Mesendoderm (in vitro differentiated cells): Measurements from ENCODE around the gene UIMC1.

ENCODE experiments used
- DNase-seq: peaks from one replicate; pipeline ENCODE4 v3.0.0; 2013
- H2AK5ac ChIP-seq: 2 replicates; pipeline ENCODE4 v1.6.1; 2013; ENCODE audit warnings: low read length, inconsistent platforms
- H2BK120ac ChIP-seq: 2 replicates; pipeline ENCODE4 v1.6.1; 2013; ENCODE audit warnings: low read depth, mild to moderate bottlenecking, low read length, moderate library complexity, mixed read lengths
- H2BK15ac ChIP-seq: replicated peaks from 2 replicates; pipeline ENCODE4 v1.6.1; 2013; ENCODE audit warnings: low read depth, mild to moderate bottlenecking, moderate library complexity
- H2BK5ac ChIP-seq: 2 replicates; pipeline ENCODE4 v1.6.1; 2013; ENCODE audit warnings: low read length, inconsistent platforms
- H3K18ac ChIP-seq: 2 replicates; pipeline ENCODE4 v1.6.1; 2013; ENCODE audit warnings: mild to moderate bottlenecking, low read length, mixed read lengths
- H3K23ac ChIP-seq: one replicate; pipeline ENCODE4 v1.6.1; 2013; ENCODE audit warnings: low read length
- H3K27ac ChIP-seq: 2 replicates; pipeline ENCODE4 v1.5.1; 2013; ENCODE audit warnings: low read depth, mild to moderate bottlenecking, inconsistent platforms, low read length, moderate library complexity
- H3K27me3 ChIP-seq: 2 replicates; pipeline ENCODE4 v1.6.1; 2013; ENCODE audit warnings: low read length, control low read depth, mild to moderate bottlenecking, inconsistent platforms; ENCODE audit not compliant: insufficient read depth, poor library complexity
- H3K36me3 ChIP-seq: 2 replicates; pipeline ENCODE4 v1.6.1; 2013; ENCODE audit warnings: low read length, inconsistent platforms; ENCODE audit not compliant: control insufficient read depth, insufficient read depth
- H3K4ac ChIP-seq: one replicate; pipeline ENCODE4 v1.6.1; 2013; ENCODE audit warnings: low read depth, mild to moderate bottlenecking, low read length, moderate library complexity
- H3K4me1 ChIP-seq: 2 replicates; pipeline ENCODE4 v1.6.1; 2013; ENCODE audit warnings: low read depth, low read length, inconsistent platforms; ENCODE audit not compliant: control insufficient read depth
- H3K4me2 ChIP-seq: 2 replicates; pipeline ENCODE4 v1.6.1; 2013; ENCODE audit warnings: low read length
- H3K4me3 ChIP-seq: 2 replicates; pipeline ENCODE4 v1.5.1; 2013; ENCODE audit warnings: mild to moderate bottlenecking, low read length
- H3K56ac ChIP-seq: one replicate; pipeline ENCODE4 v1.6.1; 2013; ENCODE audit warnings: low read length
- H3K79me1 ChIP-seq: 2 replicates; pipeline ENCODE4 v1.6.1; 2013; ENCODE audit warnings: low read length, inconsistent platforms
- H3K79me2 ChIP-seq: 2 replicates; pipeline ENCODE4 v1.6.1; 2013; ENCODE audit warnings: mild to moderate bottlenecking, low read length; ENCODE audit not compliant: control insufficient read depth, insufficient read depth
- H3K9ac ChIP-seq: 2 replicates; pipeline ENCODE4 v1.6.1; 2013; ENCODE audit warnings: low read length, inconsistent platforms
- H4K5ac ChIP-seq: one replicate; pipeline ENCODE4 v1.6.1; 2013; ENCODE audit warnings: low read length
- H4K8ac ChIP-seq: one replicate; pipeline ENCODE4 v1.6.1; 2013; ENCODE audit warnings: low read depth, mild to moderate bottlenecking, control low read depth, low read length, moderate library complexity
- WGBS: extraction: QIAGEN DNeasy Blood & Tissue Kit; methylation state at CpG from one replicate; pipeline ENCODE4 v1.1.7; 2013; ENCODE audit warnings: low lambda C conversion rate, missing lambda C conversion rate; ENCODE audit not compliant: insufficient coverage; ENCODE audit errors: extremely low coverage; 5-methylcytosine and 5-hydroxymethylcytosine counted together

UIMC1 gene

DNA sequence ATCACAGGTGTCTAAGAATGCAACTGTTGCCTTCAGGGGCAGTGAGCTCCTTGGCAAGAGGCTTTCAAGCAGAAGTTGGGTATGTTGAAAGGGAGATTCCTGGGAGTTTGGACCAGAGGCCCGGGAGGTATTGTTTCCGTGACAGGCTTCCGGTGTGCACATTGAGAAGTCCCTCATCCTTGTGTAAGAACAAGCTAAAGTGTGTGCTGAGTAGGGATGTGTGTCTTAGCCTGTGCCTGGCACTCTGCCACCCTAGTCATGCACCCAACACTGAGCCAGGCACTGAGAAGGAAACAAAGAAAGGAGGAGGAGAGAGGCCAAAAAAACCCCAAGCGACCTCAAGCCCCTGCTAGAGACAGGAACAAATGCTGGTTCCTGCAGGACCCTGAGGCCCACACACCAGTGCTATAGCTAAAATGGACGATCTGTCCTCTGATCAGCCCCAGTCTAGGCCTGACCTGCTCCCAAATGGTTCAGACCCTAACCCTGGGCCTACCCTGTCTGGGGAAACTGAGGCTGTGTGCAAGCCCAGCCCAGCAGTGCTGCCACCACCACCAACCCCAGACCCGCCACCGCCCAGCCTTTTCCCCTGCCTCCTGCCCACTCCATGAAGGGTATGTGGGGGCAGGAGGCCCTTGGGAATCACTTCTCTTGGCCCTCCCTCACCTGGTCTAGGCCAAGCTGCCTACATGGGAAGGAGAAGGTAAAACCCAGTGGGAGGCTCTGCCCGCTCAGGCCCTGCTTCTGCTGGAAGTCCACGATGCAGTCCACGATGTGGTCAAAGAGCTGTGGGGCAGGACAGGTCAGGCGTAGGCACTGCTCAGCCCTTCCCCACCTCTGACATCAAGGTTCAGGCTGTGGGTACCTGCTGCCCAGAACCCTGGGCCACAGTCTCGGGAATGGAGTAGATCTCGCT, 120.0 kb downstream of the UIMC1 start:
- Histone ChIP-seq H2AK5ac (no peak overlapping the region), H3K23ac (no peak overlapping the region), H3K4ac (no peak overlapping the region), H4K8ac (no peak overlapping the region), H4K5ac (no peak overlapping the region), H3K4me2 (no peak overlapping the region), H3K79me1 (no peaks in the 10 kb centered on the region), H3K4me3 (no peak overlapping the region), H3K9ac (no peak overlapping the region), H3K36me3 (no peaks in the 10 kb centered on the region), H2BK5ac (no peak overlapping the region), H2BK120ac (no peak overlapping the region), H3K79me2 (no peaks in the 10 kb centered on the region), H2BK15ac (no peak overlapping the region), H3K27ac (no peak overlapping the region), H3K56ac (no peak overlapping the region), H3K27me3 (no peaks in the 10 kb centered on the region), H3K4me1 (no peaks in the 10 kb centered on the region), H3K18ac (no peak overlapping the region)
- DNase-seq: no peak
- WGBS: no CpG with 5 or more reads among the region's 13 CpGs

DNA sequence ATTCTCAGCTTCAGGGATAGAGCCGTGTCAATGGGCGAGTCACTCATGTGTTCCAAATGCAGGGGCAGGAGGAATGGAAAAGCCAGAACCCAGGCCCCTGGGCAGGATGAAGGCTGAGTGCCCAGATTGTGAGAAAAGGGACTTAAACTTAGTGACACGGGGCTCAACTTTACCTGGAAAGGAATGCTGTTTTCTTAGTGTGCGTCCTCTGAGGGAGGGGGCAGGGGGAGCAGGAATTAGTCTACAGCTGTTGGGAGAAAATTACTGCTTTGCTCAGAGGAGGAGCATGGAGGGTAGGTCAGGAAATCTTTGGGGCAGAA, 122.0 kb downstream of the UIMC1 start:
- H3K18ac ChIP-seq: no peak overlapping the region
- H3K9ac ChIP-seq: no peak overlapping the region
- H2AK5ac ChIP-seq: no peak overlapping the region
- no peaks in the 10 kb centered on the region for H3K79me2 ChIP-seq
- WGBS: no CpG with 5 or more reads among the region's 4 CpGs
- no peaks in the 10 kb centered on the region for H3K36me3 ChIP-seq
- H3K4me2 ChIP-seq: no peak overlapping the region
- no peak overlapping the region for H4K8ac ChIP-seq
- H2BK120ac ChIP-seq: no peak overlapping the region
- H3K23ac ChIP-seq: no peak overlapping the region
- H3K27ac ChIP-seq: no peak overlapping the region
- H3K4me1 ChIP-seq: no peaks in the 10 kb centered on the region
- H3K27me3 ChIP-seq: no peaks in the 10 kb centered on the region
- no peak overlapping the region for H3K56ac ChIP-seq
- no peak overlapping the region for H3K4me3 ChIP-seq
- DNase-seq: no peak
- no peak overlapping the region for H2BK15ac ChIP-seq
- no peak overlapping the region for H3K4ac ChIP-seq
- no peak overlapping the region for H2BK5ac ChIP-seq
- H3K79me1 ChIP-seq: no peaks in the 10 kb centered on the region
- no peak overlapping the region for H4K5ac ChIP-seq

DNA sequence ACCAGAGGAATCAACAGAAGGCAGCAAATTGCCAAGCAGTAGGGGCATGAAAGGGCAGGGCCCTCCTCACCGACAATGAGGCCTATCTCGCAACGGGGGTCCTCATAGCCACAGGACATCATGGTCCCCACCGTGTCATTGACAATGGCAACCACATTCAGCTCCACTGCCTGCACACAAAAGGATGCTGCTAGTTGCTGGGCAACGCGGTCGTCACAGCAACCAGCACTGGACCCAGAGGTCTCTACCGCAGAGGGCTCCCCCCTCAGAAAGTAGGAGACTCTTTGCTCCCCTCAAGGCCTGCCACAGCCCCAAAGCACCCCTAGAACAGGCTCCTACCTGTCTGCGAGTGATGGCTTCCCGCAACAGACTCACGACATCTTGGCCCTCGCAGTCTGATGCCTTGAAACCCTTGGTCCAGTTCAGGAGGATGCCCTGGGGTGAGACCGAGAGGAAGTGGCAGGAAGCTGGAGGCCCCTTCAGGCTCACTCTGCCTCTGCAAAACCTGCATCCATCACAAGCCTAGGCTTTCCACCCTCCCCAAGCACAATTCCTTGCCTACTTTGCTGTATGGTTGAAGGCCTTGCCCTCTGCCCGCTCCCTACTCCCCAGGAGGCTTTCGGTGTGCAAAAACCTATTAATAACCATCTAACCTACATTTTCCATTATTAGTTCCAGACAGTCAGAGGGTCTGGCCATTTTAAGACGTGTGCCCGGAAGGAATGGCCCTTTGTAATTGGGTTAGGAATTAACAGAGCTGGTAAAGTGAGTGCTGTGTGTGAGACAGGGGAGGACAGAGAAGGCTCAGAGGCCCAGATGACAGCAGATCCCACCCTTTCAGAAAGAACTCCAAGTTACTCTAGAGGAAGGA, 122.6 kb downstream of the UIMC1 start:
- Histone ChIP-seq H3K4me1 (no peaks in the 10 kb centered on the region), H3K4me3 (no peak overlapping the region), H3K27ac (no peak overlapping the region), H3K4me2 (no peak overlapping the region), H2BK120ac (no peak overlapping the region), H2BK5ac (no peak overlapping the region), H4K8ac (no peak overlapping the region), H3K23ac (no peak overlapping the region), H4K5ac (no peak overlapping the region), H2AK5ac (no peak overlapping the region), H3K4ac (no peak overlapping the region), H3K79me2 (no peaks in the 10 kb centered on the region), H3K79me1 (no peaks in the 10 kb centered on the region), H3K36me3 (no peaks in the 10 kb centered on the region), H3K56ac (no peak overlapping the region), H3K18ac (no peak overlapping the region), H2BK15ac (no peak overlapping the region), H3K9ac (no peak overlapping the region), H3K27me3 (no peaks in the 10 kb centered on the region)
- WGBS: no CpG with 5 or more reads among the region's 17 CpGs
- DNase-seq: no peak

DNA sequence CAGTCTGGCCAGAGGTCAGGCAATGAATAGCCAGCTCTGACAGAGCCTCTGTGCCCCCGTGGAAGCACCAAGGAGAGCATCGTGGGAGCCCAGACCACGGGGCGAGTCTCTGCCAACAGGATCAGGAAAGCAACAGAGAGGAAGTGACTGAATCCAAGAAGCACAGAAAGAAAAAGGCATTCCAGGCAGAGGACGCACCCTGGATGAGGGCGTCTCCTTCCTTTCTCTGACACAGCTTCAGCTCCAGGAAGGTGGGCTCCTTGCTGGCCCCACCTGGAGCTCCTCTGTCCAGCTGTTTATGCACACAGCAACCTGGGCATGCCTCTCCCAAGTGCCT, 124.0 kb downstream of the UIMC1 start:
- no peak overlapping the region for H3K56ac ChIP-seq
- H3K18ac ChIP-seq: no peak overlapping the region
- no peak overlapping the region for H3K4me2 ChIP-seq
- no peaks in the 10 kb centered on the region for H3K36me3 ChIP-seq
- H4K8ac ChIP-seq: no peak overlapping the region
- H3K27me3 ChIP-seq: no peaks in the 10 kb centered on the region
- H3K9ac ChIP-seq: no peak overlapping the region
- no peak overlapping the region for H2BK120ac ChIP-seq
- WGBS: no CpG with 5 or more reads among the region's 6 CpGs
- no peak overlapping the region for H2BK15ac ChIP-seq
- H3K4me3 ChIP-seq: no peak overlapping the region
- H3K79me2 ChIP-seq: no peaks in the 10 kb centered on the region
- no peak overlapping the region for H3K23ac ChIP-seq
- H3K79me1 ChIP-seq: no peaks in the 10 kb centered on the region
- no peak overlapping the region for H3K27ac ChIP-seq
- no peak overlapping the region for H2AK5ac ChIP-seq
- H3K4ac ChIP-seq: no peak overlapping the region
- no peak overlapping the region for H4K5ac ChIP-seq
- H3K4me1 ChIP-seq: no peaks in the 10 kb centered on the region
- no peak for DNase-seq
- H2BK5ac ChIP-seq: no peak overlapping the region

DNA sequence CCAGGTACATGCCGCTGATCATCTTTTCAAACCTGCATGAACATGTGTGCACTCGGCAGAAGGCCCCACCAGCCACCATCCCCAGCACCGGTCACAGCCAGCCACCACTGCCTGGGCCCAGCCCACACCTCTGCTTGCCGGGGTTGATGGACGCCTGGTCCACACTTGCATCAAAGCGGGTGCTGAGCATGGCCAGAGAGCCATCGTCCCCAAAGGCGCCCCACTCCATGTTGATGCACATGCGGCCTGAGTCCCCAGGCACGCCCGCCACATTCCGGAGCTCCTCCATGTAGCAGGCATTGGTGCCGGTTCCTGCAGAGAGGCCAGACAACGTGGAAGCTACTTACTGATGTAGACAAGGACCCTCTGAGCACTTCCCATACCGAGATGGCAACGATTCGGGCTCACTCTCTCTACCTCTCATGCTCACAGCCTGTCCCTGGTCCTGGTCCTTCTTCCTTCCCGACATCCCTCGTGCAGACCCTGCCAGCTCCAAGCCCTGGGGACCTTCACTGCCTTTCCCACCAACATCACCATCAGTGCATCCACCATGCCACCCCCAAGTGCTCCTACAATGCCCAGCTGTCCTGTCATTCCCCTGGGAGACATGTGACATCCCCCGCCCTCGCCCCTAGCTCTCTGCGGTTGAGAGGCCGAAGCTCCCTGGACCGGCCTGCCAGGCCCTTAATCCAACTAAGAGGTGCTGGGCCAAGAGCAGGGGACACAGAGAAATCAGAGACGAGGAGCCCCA, 124.6 kb downstream of the UIMC1 start:
- Histone ChIP-seq H2BK120ac (no peak overlapping the region), H3K4me3 (no peak overlapping the region), H4K5ac (no peak overlapping the region), H3K4ac (no peak overlapping the region), H3K56ac (no peak overlapping the region), H2BK15ac (no peak overlapping the region), H3K36me3 (no peaks in the 10 kb centered on the region), H3K18ac (no peak overlapping the region), H3K79me2 (no peaks in the 10 kb centered on the region), H3K79me1 (no peaks in the 10 kb centered on the region), H3K4me1 (no peaks in the 10 kb centered on the region), H4K8ac (no peak overlapping the region), H3K23ac (no peak overlapping the region), H3K27ac (no peak overlapping the region), H2AK5ac (no peak overlapping the region), H3K4me2 (no peak overlapping the region), H2BK5ac (no peak overlapping the region), H3K9ac (no peak overlapping the region), H3K27me3 (no peaks in the 10 kb centered on the region)
- no CpG with 5 or more reads among the region's 25 CpGs for WGBS
- DNase-seq: no peak
